Bronchial epithelial cell (primary cell): ENCODE results near the gene CLSTN2. TPM values are rescaled to one million over a fixed set of nuclear protein-coding genes. Genes with fewer than 3 reads are reported as not detected.

Experiments used
- DNase-seq: peaks from one replicate; pipeline ENCODE4 v3.0.0-alpha.2; 2010; ENCODE audit warnings: low read depth
- FAIRE-seq: peaks from 2 replicates; lab custom pipeline; 2011; peaks lifted over from hg19 to GRCh38; lab: Jason Lieb, UNC
- H3K27me3 ChIP-seq: 2 replicates; pipeline ENCODE4 v1.5.1; 2011; ENCODE audit warnings: low read length; ENCODE audit not compliant: control insufficient read depth, insufficient read depth
- H3K36me3 ChIP-seq: 2 replicates; pipeline ENCODE4 v1.5.1; 2011; ENCODE audit warnings: low read length; ENCODE audit not compliant: control insufficient read depth, insufficient read depth
- H3K4me3 ChIP-seq: 2 replicates; pipeline ENCODE4 v1.5.1; 2011; ENCODE audit warnings: mild to moderate bottlenecking, low read depth, low read length, control low read depth
- total RNA-seq: library from RNA; depleted of rRNA; stranded (reverse); fragments of >200 nt; gene quantifications from 2 replicates; pipeline ENCODE4 v1.2.1, GENCODE V29; 2014
- TF ChIP-seq, protein P1 (sequence below): IDR thresholded peaks from 2 replicates; pipeline ENCODE4 v1.5.1; 2011; ENCODE audit warnings: mild to moderate bottlenecking, moderate library complexity, low read length, control low read depth, inconsistent platforms; ENCODE audit not compliant: insufficient read depth, severe bottlenecking

Gene CLSTN2
- total RNA-seq, 1 donor from 2014 or later = 0.26 TPM

DNA sequence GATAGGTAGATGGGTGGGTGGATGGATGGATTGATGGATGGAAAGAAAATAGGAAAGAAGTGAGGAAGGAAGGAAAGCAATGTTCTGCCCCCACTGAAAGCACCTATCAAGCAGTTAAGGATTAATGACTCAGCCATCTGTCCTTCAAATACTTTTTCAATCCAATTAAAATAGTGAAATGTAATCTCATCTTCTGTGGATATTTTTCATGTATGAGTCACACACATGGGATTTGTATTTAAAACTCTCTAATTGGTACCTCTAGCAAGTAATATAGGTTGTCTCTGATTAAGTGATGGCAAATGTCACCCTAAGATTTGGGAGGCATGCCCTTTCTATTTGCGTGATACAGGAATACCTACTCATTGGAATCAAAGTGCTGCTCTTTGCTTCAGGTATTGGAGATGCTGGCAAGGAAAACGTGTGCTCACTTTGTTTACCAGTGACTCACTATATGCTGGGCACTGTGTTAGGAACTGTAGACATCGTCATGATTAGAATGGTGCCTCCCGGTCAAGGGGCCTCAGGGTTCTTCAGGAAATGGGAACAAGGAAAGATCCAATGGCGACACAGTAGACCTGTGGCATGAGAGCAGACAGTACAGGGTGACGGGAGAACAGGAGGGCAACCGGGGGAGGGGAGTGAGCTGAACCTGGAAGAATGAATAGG is 230.1 kb downstream of the CLSTN2 start:
- no peaks in the 10 kb centered on the region for H3K27me3 ChIP-seq
- no peaks in the 10 kb centered on the region for H3K36me3 ChIP-seq
- DNase-seq (peak; percentile 74), FAIRE-seq (peak; percentile 86)
- TF ChIP-seq, protein P1, sequence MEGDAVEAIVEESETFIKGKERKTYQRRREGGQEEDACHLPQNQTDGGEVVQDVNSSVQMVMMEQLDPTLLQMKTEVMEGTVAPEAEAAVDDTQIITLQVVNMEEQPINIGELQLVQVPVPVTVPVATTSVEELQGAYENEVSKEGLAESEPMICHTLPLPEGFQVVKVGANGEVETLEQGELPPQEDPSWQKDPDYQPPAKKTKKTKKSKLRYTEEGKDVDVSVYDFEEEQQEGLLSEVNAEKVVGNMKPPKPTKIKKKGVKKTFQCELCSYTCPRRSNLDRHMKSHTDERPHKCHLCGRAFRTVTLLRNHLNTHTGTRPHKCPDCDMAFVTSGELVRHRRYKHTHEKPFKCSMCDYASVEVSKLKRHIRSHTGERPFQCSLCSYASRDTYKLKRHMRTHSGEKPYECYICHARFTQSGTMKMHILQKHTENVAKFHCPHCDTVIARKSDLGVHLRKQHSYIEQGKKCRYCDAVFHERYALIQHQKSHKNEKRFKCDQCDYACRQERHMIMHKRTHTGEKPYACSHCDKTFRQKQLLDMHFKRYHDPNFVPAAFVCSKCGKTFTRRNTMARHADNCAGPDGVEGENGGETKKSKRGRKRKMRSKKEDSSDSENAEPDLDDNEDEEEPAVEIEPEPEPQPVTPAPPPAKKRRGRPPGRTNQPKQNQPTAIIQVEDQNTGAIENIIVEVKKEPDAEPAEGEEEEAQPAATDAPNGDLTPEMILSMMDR = no peak
- H3K4me3 ChIP-seq = no peak overlapping the region

DNA sequence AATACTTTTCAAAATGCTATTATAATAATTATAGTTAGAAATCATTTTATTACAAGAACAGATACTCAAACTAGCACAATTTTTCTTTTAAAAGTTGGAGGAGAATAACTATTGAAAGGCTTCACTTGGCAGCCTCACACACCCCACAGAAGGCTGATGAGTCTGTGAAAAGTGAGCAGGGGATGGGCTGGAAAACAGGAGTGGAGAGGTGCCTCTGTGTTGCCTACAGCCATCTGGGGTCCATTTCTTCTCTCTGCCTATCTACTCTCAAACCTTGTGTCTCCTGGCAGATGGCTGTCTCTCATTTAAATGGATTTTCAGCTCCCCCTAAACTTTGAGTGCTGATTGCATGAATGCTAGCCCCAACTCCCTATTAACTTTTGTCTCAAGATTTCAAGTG is 230.8 kb downstream of the CLSTN2 start:
- TF ChIP-seq, protein P1 = no peak
- no peak for DNase-seq
- Histone ChIP-seq H3K27me3 (no peaks in the 10 kb centered on the region), H3K36me3 (no peaks in the 10 kb centered on the region), H3K4me3 (no peak overlapping the region)
- FAIRE-seq = no peak

DNA sequence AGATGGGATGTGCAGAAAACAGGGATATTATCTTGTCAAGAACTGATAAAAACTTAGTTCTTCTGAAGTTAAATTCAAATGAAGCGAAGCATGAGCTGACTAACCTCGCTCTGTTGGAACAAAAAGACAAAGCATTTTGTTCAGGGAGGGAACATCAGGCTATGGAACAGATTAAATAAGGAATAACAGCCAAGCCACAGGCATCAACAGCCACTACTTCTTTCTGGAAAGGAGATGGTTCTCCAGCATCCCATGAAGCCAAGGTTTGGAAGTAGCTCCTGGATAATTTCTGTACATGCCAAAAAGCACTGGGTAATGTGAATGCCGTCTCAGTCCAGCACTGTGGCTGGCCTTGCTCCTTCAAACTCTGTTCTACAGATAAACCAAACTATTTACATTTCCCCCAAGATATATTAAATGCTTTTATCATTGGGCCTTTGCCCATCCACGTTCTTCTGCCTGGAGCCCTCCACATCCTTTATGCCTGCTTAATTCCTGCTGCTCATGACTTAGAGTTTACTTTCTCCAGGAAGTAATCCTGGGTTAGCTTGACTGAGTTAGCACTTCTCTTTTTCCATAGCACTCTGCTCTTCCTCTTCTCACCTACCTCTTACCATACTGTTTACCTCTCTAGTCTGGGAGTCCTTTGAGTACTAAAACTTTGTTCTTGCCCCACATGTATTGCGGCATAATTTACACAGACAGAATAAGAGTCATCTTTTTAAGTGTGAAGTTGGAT is 232.0 kb downstream of the CLSTN2 start:
- FAIRE-seq (no peak), DNase-seq (no peak)
- H3K27me3 ChIP-seq = no peaks in the 10 kb centered on the region
- H3K36me3 ChIP-seq = no peaks in the 10 kb centered on the region
- TF ChIP-seq, protein P1 = no peak
- H3K4me3 ChIP-seq = no peak overlapping the region

DNA sequence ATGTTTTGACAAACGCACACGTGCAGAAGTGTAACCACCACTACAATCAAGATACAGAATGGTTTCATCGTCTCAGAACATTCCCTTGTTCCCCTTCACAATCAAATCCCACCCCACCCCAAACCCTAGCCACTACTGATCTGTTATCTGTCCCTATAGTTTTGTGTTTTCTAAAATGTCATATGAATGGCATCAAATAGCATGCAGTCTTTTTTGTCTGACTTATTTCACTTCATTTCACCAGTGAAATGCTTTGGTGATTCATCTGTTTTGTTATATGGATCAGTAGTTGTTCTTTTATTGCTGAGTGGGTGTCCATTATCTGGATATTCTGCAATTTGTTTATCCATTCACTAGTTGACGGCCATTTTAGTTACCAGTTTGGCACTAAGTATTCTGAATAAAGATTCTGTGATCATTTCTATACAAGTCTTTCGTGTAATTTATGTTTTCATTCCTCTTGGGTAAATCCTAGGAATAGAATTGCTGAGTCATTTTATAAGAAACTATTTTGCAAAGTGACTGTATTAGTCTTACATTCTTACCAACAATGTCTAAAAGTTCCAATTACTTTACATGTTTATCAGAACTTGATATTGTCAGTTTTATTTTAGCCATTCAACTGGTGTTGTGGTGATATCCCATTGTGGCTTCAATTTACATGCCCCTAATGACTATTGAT is 232.8 kb downstream of the CLSTN2 start:
- Histone ChIP-seq H3K36me3 (no peaks in the 10 kb centered on the region), H3K4me3 (no peak overlapping the region), H3K27me3 (no peaks in the 10 kb centered on the region)
- no peak for FAIRE-seq
- TF ChIP-seq, protein P1 = no peak
- no peak for DNase-seq

DNA sequence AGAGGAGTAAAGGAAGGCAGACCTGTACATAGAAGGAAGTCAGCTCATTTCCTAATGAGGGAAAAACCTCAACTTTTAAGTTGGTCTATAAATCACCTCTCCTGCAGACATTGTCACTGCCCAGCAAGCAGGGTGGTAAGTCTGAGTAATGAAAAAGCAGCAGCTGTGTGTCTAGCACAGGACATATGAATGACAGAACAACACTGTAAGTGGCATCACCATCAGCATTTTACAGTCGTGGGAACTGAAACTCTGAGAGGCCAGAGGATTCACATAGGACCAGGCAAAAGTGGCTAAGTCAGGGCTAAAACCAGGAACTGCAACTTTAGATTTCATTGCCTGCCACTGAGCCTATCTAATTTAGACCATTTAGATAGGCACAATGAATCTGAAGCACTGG is 235.6 kb downstream of the CLSTN2 start:
- H3K36me3 ChIP-seq = no peaks in the 10 kb centered on the region
- FAIRE-seq (no peak), DNase-seq (no peak)
- TF ChIP-seq, protein P1 = no peak
- no peaks in the 10 kb centered on the region for H3K27me3 ChIP-seq
- no peak overlapping the region for H3K4me3 ChIP-seq
